Panc1 (cell line): Measurements from ENCODE around the gene RFTN1.

Source experiments
- CTCF ChIP-seq: fragments of 450-650 bp; IDR thresholded peaks from 2 replicates; pipeline ENCODE4 v1.5.1; 2017; ENCODE audit warnings: mild to moderate bottlenecking
- POLR2AphosphoS5 ChIP-seq: IDR thresholded peaks from 2 replicates; pipeline ENCODE4 v1.6.1; 2012; ENCODE audit warnings: mild to moderate bottlenecking, low read depth, low read length, moderate library complexity
- REST ChIP-seq, 2 experiments: IDR thresholded peaks; 2 replicates each; pipeline ENCODE4 v1.6.1; 2011 to 2012; ENCODE audit warnings: low read depth in 2 of 2, control low read depth in 1 of 2, low read length in 1 of 2, mild to moderate bottlenecking in 1 of 2, moderate library complexity in 1 of 2; ENCODE audit not compliant: insufficient read depth in 1 of 2
- SIN3A ChIP-seq: IDR thresholded peaks from 2 replicates; pipeline ENCODE4 v1.6.1; 2012; ENCODE audit warnings: low read depth, mild to moderate bottlenecking, low read length, moderate library complexity, borderline replicate concordance; ENCODE audit not compliant: insufficient read depth
- TCF7L2 ChIP-seq: IDR thresholded peaks from 2 replicates; pipeline ENCODE4 v1.6.1; 2011; ENCODE audit warnings: mild to moderate bottlenecking, low read depth, low read length, inconsistent platforms

- TF ChIP-seq CTCF = no peak
- no peak for TF ChIP-seq POLR2AphosphoS5
- no peak for TF ChIP-seq REST (IDR thresholded peaks at IDR 0.05; ENCODE audit: insufficient read depth in 1 of 2, low read depth in 2 of 2, low read length in 1 of 2)
- no peak for TF ChIP-seq SIN3A
- no peak for TF ChIP-seq TCF7L2
These were observed 239.6 kb downstream of the RFTN1 start for GRCh38 chr3:16273867-16274266.
